H9 (cell line): Measurements from ENCODE around the gene GRID1. TPM values are rescaled to one million over a fixed set of nuclear protein-coding genes. Genes with fewer than 3 reads are reported as not detected.

Source experiments
- DNase-seq: peaks from one replicate; pipeline ENCODE4 v3.0.0-alpha.2; 2017
- H2AFZ ChIP-seq: one replicate; pipeline ENCODE4 v1.6.1; 2013; ENCODE audit warnings: mild to moderate bottlenecking, low read length, control low read depth, moderate library complexity
- H2AK5ac ChIP-seq: 2 replicates; pipeline ENCODE4 v1.6.1; 2013; ENCODE audit warnings: low read length, control low read depth, mixed read lengths; ENCODE audit not compliant: insufficient read length
- H2BK120ac ChIP-seq: one replicate; pipeline ENCODE4 v1.6.1; 2013; ENCODE audit warnings: low read depth, mild to moderate bottlenecking, low read length, control low read depth, inconsistent platforms; ENCODE audit not compliant: poor library complexity, severe bottlenecking
- H2BK12ac ChIP-seq: 2 replicates; pipeline ENCODE4 v1.6.1; 2013; ENCODE audit warnings: low read length, control low read depth, mixed read lengths, low read depth; ENCODE audit not compliant: insufficient read length
- H2BK15ac ChIP-seq: 2 replicates; pipeline ENCODE4 v1.6.1; 2013; ENCODE audit warnings: low read depth, low read length, control low read depth
- H2BK20ac ChIP-seq: one replicate; pipeline ENCODE4 v1.6.1; 2013; ENCODE audit warnings: low read depth, mild to moderate bottlenecking, low read length, control low read depth, inconsistent platforms; ENCODE audit not compliant: poor library complexity, severe bottlenecking
- H2BK5ac ChIP-seq: 2 replicates; pipeline ENCODE4 v1.6.1; 2013; ENCODE audit warnings: low read length, control low read depth, mixed read lengths; ENCODE audit not compliant: insufficient read length
- H3K14ac ChIP-seq: 2 replicates; pipeline ENCODE4 v1.6.1; 2013; ENCODE audit warnings: low read length, control low read depth; ENCODE audit not compliant: insufficient read depth
- H3K18ac ChIP-seq: 2 replicates; pipeline ENCODE4 v1.6.1; 2013; ENCODE audit warnings: low read depth, mild to moderate bottlenecking, mixed read lengths, low read length, control low read depth; ENCODE audit not compliant: insufficient read length
- H3K23ac ChIP-seq: 2 replicates; pipeline ENCODE4 v1.6.1; 2013; ENCODE audit warnings: low read length, control low read depth, mixed read lengths, low read depth; ENCODE audit not compliant: insufficient read length
- H3K23me2 ChIP-seq: 2 replicates; pipeline ENCODE4 v1.6.1; 2013; ENCODE audit warnings: low read depth, mild to moderate bottlenecking, mixed read lengths, low read length, control low read depth; ENCODE audit not compliant: insufficient read length, poor library complexity, severe bottlenecking
- H3K27ac ChIP-seq: 2 replicates; pipeline ENCODE4 v1.5.1; 2013; ENCODE audit warnings: low read length, control low read depth, mixed read lengths, low read depth; ENCODE audit not compliant: insufficient read length
- H3K27me3 ChIP-seq: 2 replicates; pipeline ENCODE4 v1.6.1; 2013; ENCODE audit warnings: low read length, control low read depth, inconsistent platforms; ENCODE audit not compliant: insufficient read depth
- H3K4ac ChIP-seq: 2 replicates; pipeline ENCODE4 v1.6.1; 2013; ENCODE audit warnings: low read depth, mild to moderate bottlenecking, control low read depth, inconsistent platforms, low read length, moderate library complexity
- H3K4me1 ChIP-seq: 2 replicates; pipeline ENCODE4 v1.6.1; 2013; ENCODE audit warnings: low read length, control low read depth, inconsistent platforms; ENCODE audit not compliant: insufficient read depth
- H3K4me2 ChIP-seq: 2 replicates; pipeline ENCODE4 v1.6.1; 2013; ENCODE audit warnings: low read length, control low read depth, mixed read lengths; ENCODE audit not compliant: insufficient read length, insufficient read depth
- H3K56ac ChIP-seq: 2 replicates; pipeline ENCODE4 v1.6.1; 2013; ENCODE audit warnings: low read depth, mild to moderate bottlenecking, mixed read lengths, low read length, control low read depth; ENCODE audit not compliant: insufficient read length
- H3K79me1 ChIP-seq: 2 replicates; pipeline ENCODE4 v1.6.1; 2013; ENCODE audit warnings: low read depth, mild to moderate bottlenecking, moderate library complexity, low read length, control low read depth, inconsistent platforms; ENCODE audit not compliant: insufficient read depth, poor library complexity, severe bottlenecking
- H3K79me2 ChIP-seq: 2 replicates; pipeline ENCODE4 v1.6.1; 2013; ENCODE audit warnings: low read length, control low read depth, inconsistent platforms; ENCODE audit not compliant: insufficient read depth
- H3K9ac ChIP-seq: 2 replicates; pipeline ENCODE4 v1.6.1; 2013; ENCODE audit warnings: low read length, control low read depth, mixed read lengths; ENCODE audit not compliant: insufficient read length; ENCODE audit errors: extremely low read depth
- H3K9me3 ChIP-seq: one replicate; pipeline ENCODE4 v1.6.1; 2013; ENCODE audit warnings: low read depth, low read length, inconsistent platforms; ENCODE audit not compliant: control insufficient read depth
- H3T11ph ChIP-seq: one replicate; pipeline ENCODE4 v1.6.1; 2013; ENCODE audit warnings: mild to moderate bottlenecking, low read length, control low read depth, inconsistent platforms
- H4K20me1 ChIP-seq: one replicate; pipeline ENCODE4 v1.6.1; 2013; ENCODE audit not compliant: control insufficient read depth, insufficient read length, insufficient read depth
- H4K5ac ChIP-seq: 2 replicates; pipeline ENCODE4 v1.6.1; 2013; ENCODE audit warnings: low read depth, mild to moderate bottlenecking, mixed read lengths, low read length, control low read depth; ENCODE audit not compliant: insufficient read length
- H4K8ac ChIP-seq: replicated peaks from 2 replicates; pipeline ENCODE4 v1.6.1; 2013; ENCODE audit warnings: low read length, control low read depth, mixed read lengths, low read depth; ENCODE audit not compliant: insufficient read length
- H4K91ac ChIP-seq: 2 replicates; pipeline ENCODE4 v1.6.1; 2013; ENCODE audit warnings: low read depth, mild to moderate bottlenecking, moderate library complexity, mixed read lengths, low read length, control low read depth; ENCODE audit not compliant: insufficient read length
- H3K27ac Mint-ChIP-seq, 3 experiments: 2 replicates in 2 of 3; 3 replicates in 1 of 3; pipeline ENCODE4 v1.8.0; 2020 to 2021; ENCODE audit warnings: mixed read lengths in 3 of 3, mild to moderate bottlenecking in 1 of 3, moderate library complexity in 1 of 3
- H3K27me3 Mint-ChIP-seq: 2 replicates; pipeline ENCODE4 v1.8.0; 2021; ENCODE audit warnings: low read depth, mild to moderate bottlenecking, moderate library complexity, mixed read lengths
- H3K36me3 Mint-ChIP-seq, 3 experiments: 2 replicates in 2 of 3; 3 replicates in 1 of 3; pipeline ENCODE4 v1.8.0; 2020 to 2021; ENCODE audit warnings: low read depth in 3 of 3, mixed read lengths in 3 of 3; ENCODE audit not compliant: insufficient read depth in 1 of 3
- H3K4me1 Mint-ChIP-seq, 2 experiments: 2 replicates each; pipeline ENCODE4 v1.8.0; 2020; ENCODE audit warnings: mixed read lengths in 2 of 2
- H3K4me3 Mint-ChIP-seq, 2 experiments: 2 replicates in 1 of 2; 3 replicates in 1 of 2; pipeline ENCODE4 v1.8.0; 2020 to 2021; ENCODE audit warnings: mild to moderate bottlenecking in 2 of 2, mixed read lengths in 2 of 2, moderate library complexity in 1 of 2
- H3K9me3 Mint-ChIP-seq, 2 experiments: 2 replicates in 1 of 2; 3 replicates in 1 of 2; pipeline ENCODE4 v1.8.0; 2020; ENCODE audit warnings: mild to moderate bottlenecking in 2 of 2, mixed read lengths in 2 of 2, moderate library complexity in 1 of 2
- CTCF ChIP-seq: fragments of 200-600 bp; sonication (generic); conservative IDR thresholded peaks from 3 replicates; pipeline ENCODE4 v1.8.0; 2021; ENCODE audit warnings: antibody characterized with exemption, mild to moderate bottlenecking
- whole genome bisulfite sequencing: extraction: QIAGEN DNeasy Blood & Tissue Kit; methylation state at CpG from one replicate; pipeline ENCODE4 v1.1.7; 2013; ENCODE audit warnings: missing lambda C conversion rate, low lambda C conversion rate, mixed read lengths; ENCODE audit not compliant: insufficient read length; ENCODE audit errors: extremely low coverage; 5-methylcytosine and 5-hydroxymethylcytosine counted together
- total RNA-seq: library from RNA; stranded (reverse); gene quantifications from 2 replicates; pipeline ENCODE4 v1.2.1, GENCODE V29; 2021

The GRID1 gene
- total RNA-seq, 1 experiment from 2014 or later: 0.35 TPM

GRCh38 chr10:86376403-86376802 lies 9.8 kb upstream of the GRID1 start:
- H3K36me3 Mint-ChIP-seq: no peaks in the 10 kb centered on the region
- no peak overlapping the region for H4K91ac ChIP-seq
- no peak for DNase-seq
- H2BK12ac ChIP-seq: no peak overlapping the region
- H3K4me1 ChIP-seq: no peaks in the 10 kb centered on the region
- no peak overlapping the region for H2BK15ac ChIP-seq
- H3K9ac ChIP-seq: no peak overlapping the region
- no peaks in the 10 kb centered on the region for H3K23me2 ChIP-seq
- H3K27me3 Mint-ChIP-seq: peaks cover 79% of the 10 kb centered on the region
- H3K79me1 ChIP-seq: no peaks in the 10 kb centered on the region
- no peak overlapping the region for H3K27ac Mint-ChIP-seq
- no CpG with 5 or more reads among the region's 7 CpGs for WGBS
- H3K14ac ChIP-seq: no peak overlapping the region
- H2BK5ac ChIP-seq: no peak overlapping the region
- no peaks in the 10 kb centered on the region for H3K79me2 ChIP-seq
- H2BK120ac ChIP-seq: no peak overlapping the region
- no peak overlapping the region for H3K4ac ChIP-seq
- H4K8ac ChIP-seq: no peak overlapping the region
- H3K18ac ChIP-seq: no peak overlapping the region
- no peak overlapping the region for H4K5ac ChIP-seq
- H3T11ph ChIP-seq: no peak overlapping the region
- TF ChIP-seq CTCF: no peak
- H3K4me1 Mint-ChIP-seq: no peaks in the 10 kb centered on the region
- H3K27ac ChIP-seq: no peak overlapping the region
- H3K56ac ChIP-seq: no peak overlapping the region
- H3K4me3 Mint-ChIP-seq: no peak overlapping the region
- H2AFZ ChIP-seq: no peak overlapping the region
- H3K9me3 ChIP-seq: no peaks in the 10 kb centered on the region
- H3K23ac ChIP-seq: no peak overlapping the region
- no peak overlapping the region for H3K4me2 ChIP-seq
- peaks cover 5% of the 10 kb centered on the region; the same call in 1 of the 2 replicates for H3K27me3 ChIP-seq
- no peak overlapping the region for H2AK5ac ChIP-seq
- no peak overlapping the region for H2BK20ac ChIP-seq
- no peaks in the 10 kb centered on the region for H4K20me1 ChIP-seq
- no peaks in the 10 kb centered on the region for H3K9me3 Mint-ChIP-seq
